ENCODE measurements around the gene NEURL2. TPM values are rescaled to one million over a fixed set of nuclear protein-coding genes. Genes with fewer than 3 reads are reported as not detected.

NEURL2 gene
- 3.8 and 4.5 TPM in 2 replicates for total RNA-seq

GRCh38 chr20:45890985-45891983 lies at the start of gene NEURL2, which contains the start of gene CTSA:
Gene NEURL2 (minus strand): TSS chr20:45891208. CDS start chr20:45890991, 217 bp downstream.
Gene CTSA (plus strand): TSS chr20:45891335. CDS start chr20:45891569, 234 bp downstream.

DNA sequence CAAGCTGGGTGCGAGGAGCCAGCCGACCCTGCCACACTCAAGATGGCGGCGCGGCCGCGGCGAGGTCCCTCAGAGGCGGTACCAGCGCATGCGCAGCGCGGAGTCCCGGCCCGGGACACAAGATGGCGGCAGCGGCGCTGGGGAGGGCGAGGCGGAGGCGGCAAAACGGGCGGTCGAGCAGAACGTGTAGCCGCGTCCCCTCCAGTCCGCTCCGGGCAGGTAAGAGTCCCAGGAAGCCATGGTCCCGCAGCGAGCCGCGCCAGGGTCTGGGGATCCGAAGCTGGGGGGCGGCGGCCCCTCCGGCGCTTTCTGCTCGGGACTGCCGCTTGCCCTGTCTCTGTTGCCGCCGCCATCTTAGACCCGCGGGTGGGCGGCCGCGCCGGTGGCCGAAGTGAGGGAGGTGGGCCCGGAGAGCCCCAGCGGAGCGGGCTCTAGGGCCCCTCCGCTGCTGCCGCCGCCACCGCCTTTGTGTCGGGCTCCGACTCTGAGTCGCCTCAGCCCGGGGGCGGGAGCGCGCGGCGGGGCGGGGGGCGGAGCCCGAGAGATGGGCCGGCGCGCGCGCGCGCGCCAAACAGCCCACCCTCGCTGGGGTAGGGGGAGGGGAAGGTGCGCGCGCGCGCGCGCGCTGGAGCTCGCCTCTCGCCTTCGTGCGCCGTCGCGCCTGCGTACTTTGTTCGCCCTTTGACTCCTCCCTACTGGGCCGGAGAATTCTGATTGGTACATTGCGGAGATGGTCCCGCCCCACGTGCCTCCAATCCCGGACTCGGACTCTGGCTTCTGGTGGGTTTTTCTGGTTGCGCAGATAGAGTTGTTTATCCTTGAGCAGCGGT lies 43.8 kb upstream of the NEURL2 start, which contains the start of gene PCIF1:
Gene PCIF1, plus strand, starts transcription at position 98 of the 830 bp plus-strand sequence. CDS start 4,317 bp downstream, outside the sequence.

GRCh38 chr20:45911486-45912343 lies 20.7 kb upstream of the NEURL2 start, which contains the start of gene PLTP:
Gene PLTP (minus strand): TSS chr20:45912155. CDS start chr20:45911452, 703 bp downstream.

GRCh38 chr20:45887346-45887715 lies 3.7 kb downstream of the NEURL2 start, which contains the start of gene SPATA25:
Gene SPATA25 (minus strand): TSS chr20:45887622. CDS start chr20:45887590, 32 bp downstream.

DNA sequence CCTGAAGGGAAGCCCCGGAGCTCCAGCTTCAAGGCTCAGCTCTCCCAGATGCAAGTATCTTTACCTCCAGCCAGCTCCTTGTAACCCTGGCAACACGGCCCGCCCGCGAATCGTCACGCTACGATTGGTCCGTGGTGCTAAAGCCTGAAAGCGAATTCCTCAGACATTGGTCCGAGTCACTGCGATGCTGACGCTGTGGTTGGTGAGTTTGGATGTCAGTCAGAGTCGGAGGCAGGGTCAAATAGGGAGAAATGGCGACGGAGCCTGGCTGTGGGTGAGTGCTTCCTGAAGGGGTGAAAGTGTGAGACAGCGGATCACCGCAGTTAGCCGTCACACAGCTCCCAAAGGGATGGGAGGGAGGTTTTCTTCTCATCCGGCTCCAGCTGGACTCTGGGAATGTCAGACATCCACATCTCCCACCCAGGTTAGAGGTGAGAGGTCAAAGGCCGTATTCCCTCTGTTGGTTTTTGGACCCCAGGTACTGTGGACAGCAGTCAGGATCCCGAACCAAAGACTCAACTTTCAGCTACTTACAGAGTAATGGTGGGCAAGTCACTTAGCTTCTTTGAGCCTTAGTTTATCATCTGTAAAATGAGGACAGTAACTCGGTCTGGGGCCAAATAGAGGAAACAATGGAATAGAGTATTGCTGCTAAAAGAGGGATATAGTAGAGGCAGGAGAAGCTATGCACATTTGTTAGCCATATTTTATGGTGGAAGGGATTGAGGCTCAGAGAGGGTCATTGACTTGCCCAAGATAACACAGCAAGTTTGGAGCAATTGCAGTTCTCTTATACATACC lies 9.8 kb downstream of the NEURL2 start, which contains the start of gene ZSWIM1:
Gene ZSWIM1, plus strand, starts transcription at position 240 of the 801 bp plus-strand sequence. CDS start 1,366 bp downstream, outside the sequence.

GRCh38 chr20:45857114-45857881 lies 33.7 kb downstream of the NEURL2 start, which contains the start of the genes ACOT8 and ZSWIM3:
Gene ACOT8 (minus strand): TSS chr20:45857392. CDS start chr20:45857315, 77 bp downstream.
Gene ZSWIM3 (plus strand): TSS chr20:45857614. CDS start chr20:45857826, 212 bp downstream.

Other genes with a start within 250 kb of the NEURL2 start
- not detected in 2 replicates for gene WFDC11, start 221.0 kb downstream of the NEURL2 start, total RNA-seq
- gene WFDC13, start 189.2 kb downstream of the NEURL2 start, total RNA-seq, result not detected in 2 replicates
- 0.26 TPM in 1 of 2 replicates, not detected in the other for gene WFDC10B, start 186.2 kb downstream of the NEURL2 start, total RNA-seq
- gene SPINT4, start 168.9 kb downstream of the NEURL2 start, total RNA-seq, result not detected in 2 replicates
- 0.17 and 0.39 TPM in 2 replicates for gene WFDC3, start 99.3 kb downstream of the NEURL2 start, total RNA-seq
- 5.9 and 12.8 TPM in 2 replicates for gene DNTTIP1, start 99.3 kb downstream of the NEURL2 start, total RNA-seq
- gene UBE2C, start 78.6 kb downstream of the NEURL2 start, total RNA-seq, result 2.1 and 7.9 TPM in 2 replicates
- gene TNNC2, start 63.9 kb downstream of the NEURL2 start, total RNA-seq, result 0.39 TPM in 1 of 2 replicates, not detected in the other
- gene SNX21, start 57.4 kb downstream of the NEURL2 start, total RNA-seq, result 57.8 and 64.4 TPM in 2 replicates
- 30.2 and 32.1 TPM in 2 replicates for gene ACOT8, start 33.8 kb downstream of the NEURL2 start, total RNA-seq
- gene ZSWIM3, start 33.6 kb downstream of the NEURL2 start, total RNA-seq, result 5.0 and 5.1 TPM in 2 replicates
- gene ZSWIM1, start 10.0 kb downstream of the NEURL2 start, total RNA-seq, result 5.8 and 6.0 TPM in 2 replicates
- gene SPATA25, start 3.6 kb downstream of the NEURL2 start, total RNA-seq, result 0.65 and 2.0 TPM in 2 replicates
- 174 and 186 TPM in 2 replicates for gene CTSA, start 127 bp upstream of the NEURL2 start, total RNA-seq
- 59.2 and 75.1 TPM in 2 replicates for gene PLTP, start 20.9 kb upstream of the NEURL2 start, total RNA-seq
- gene PCIF1, start 43.5 kb upstream of the NEURL2 start, total RNA-seq, result 13.9 and 15.1 TPM in 2 replicates
- 11.3 and 15.4 TPM in 2 replicates for gene ZNF335, start 81.0 kb upstream of the NEURL2 start, total RNA-seq
- gene MMP9, start 117.7 kb upstream of the NEURL2 start, total RNA-seq, result not detected in 2 replicates
- 0.07 TPM in 1 of 2 replicates, not detected in the other for gene SLC12A5, start 138.0 kb upstream of the NEURL2 start, total RNA-seq
- 9.3 and 9.6 TPM in 2 replicates for gene NCOA5, start 198.8 kb upstream of the NEURL2 start, total RNA-seq
- 1.1 and 8.8 TPM in 2 replicates for gene CD40, start 227.1 kb upstream of the NEURL2 start, total RNA-seq

Data from smooth muscle cell of the pulmonary artery (primary cell).